GM18907 (cell line): ENCODE data around the gene SDHB.

Experiments
- ATAC-seq: cut with Tn5 transposase; IDR thresholded peaks from one replicate; pipeline ENCODE4 v1.9.1; 2021; ENCODE audit warnings: mild to moderate bottlenecking, moderate library complexity; ENCODE audit not compliant: unreplicated experiment

The SDHB gene

DNA sequence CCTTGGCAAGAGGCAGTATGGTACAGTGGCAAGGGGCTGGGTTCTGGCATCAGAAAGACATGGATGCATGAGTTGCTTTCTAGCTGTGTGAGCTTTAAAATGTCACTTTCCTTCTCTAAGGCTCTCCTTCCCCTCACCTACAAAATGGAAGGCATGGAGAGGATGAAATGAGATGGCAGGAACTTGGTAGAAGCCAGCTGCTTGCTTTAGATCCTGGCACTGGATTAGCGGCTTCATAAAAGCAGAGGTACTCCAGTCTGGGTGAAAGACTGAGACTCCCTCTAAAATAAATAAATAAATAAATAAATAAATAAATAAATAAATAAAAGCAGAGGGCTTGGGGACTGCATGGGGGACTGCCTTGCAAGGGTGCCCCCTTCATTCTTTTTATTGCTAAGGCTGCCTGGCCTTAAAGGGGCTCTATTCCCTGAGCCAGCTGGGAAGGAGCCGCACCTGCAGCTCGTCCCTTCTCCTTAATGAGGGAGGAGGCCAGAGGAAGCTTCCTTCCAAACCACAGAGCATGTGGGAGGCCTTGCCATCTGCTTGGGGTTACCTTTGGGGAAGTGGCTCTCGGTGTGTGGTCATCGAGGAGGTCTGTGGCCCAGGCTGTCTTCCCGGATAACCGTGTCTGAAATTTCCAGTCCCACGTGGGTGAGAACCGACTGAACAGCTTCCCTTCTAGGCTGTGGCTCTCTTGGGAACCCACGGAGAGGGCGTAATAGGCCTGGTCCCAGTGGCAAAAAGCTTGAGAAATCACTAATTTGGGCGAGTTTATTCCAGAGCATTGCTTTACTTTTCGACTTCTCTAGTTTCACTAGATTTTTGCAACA lies 40.1 kb downstream of the SDHB start:
- ATAC-seq: no peak

DNA sequence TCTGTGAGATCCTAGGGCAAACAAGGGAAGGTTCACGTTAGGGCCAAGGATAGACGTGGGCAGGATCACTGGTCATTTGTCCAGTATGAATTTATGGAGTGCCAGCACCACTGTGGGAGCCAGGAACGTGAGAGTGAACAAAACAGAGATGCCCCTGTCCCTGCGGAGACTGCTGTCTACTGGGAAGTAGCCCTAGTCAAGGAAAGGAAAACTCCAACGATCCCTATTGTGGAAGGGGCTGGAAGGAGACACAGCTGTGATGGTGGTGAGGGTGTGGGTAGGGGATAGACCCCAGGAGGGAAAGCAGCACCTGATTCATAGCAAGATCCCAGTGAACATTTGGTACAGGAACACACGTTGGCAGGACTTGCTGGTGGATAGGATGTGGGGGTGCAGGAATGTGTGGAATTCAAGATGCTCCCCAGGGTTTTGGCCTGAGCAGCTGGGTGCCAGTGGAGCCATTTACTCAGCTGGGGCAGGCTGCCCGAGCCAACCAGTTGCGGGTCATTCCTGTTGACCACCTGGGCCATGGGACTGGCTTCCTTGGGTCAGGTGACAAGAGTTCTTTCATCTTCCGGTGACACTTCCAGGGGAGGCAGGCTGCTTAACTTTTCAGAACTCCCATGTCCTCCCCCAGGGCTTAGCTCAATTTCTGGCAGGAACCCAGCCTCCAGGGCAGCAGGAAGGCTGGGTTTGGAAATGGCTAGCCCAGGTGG lies 40.9 kb downstream of the SDHB start:
- no peak for ATAC-seq

DNA sequence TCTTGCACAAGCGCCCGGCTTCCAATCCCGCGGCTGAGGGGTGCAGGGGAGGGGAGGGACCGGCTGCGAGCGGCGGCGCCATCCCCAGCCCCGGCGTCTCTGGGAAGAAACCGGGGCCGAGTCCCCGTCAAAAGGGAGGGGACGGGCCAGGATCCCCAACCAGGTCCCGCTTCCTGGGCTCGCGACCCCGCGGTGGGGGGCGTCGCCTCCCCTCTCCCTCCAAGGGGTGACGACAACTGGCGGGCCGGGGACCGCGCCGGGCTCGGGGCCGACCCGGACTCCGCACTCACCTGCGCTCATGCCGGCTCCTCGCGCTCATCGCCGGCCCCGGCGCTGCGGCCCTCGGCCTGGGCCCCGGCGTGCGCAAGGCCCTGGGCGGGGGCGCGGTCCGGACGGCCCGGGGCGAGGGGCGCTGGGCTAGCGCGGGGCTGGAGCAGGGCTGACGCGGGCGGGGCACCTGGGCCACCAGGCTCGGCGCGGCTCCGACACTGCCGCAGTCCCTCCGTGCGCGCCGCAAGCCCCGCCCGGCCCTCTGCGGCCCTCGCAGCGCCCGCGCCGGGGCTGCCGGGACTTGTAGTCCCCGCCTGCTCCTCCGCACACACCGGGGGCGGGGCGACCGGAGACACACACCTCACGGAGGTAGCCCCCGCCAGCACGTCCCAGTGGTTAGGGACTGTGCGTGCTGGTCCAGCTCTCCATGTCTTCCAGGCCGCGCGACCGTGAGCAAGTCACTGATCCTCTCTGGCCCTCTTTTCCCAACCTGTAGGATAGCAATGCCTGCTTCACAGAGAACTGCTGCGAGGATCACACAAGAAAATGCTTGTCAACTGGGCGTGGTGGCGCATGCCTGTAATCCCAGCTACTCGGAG lies 42.2 kb downstream of the SDHB start, which contains the start of gene ATP13A2:
ATP13A2 (minus strand) TSS at position 490 of the 869 bp plus-strand sequence; CDS start at position 300, 190 bp downstream.
- ATAC-seq: peak; percentile 82

DNA sequence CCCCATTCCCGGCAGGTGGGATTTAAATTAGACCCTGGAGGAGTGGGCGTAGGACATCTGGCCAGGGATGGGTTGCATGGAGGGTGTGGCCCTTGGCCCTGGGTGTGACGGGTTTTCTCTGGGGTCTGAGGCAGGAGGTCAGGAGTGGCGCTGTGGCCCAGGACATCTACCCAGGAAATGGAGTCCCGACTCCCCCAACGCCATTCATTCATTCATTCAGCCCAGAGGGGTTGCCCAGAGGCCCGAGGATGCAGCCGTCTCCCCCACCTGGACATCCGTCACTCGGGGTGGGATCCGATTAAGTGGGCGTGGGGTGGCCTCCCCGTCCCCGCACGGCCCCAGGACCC lies 42.8 kb downstream of the SDHB start:
- no peak for ATAC-seq

DNA sequence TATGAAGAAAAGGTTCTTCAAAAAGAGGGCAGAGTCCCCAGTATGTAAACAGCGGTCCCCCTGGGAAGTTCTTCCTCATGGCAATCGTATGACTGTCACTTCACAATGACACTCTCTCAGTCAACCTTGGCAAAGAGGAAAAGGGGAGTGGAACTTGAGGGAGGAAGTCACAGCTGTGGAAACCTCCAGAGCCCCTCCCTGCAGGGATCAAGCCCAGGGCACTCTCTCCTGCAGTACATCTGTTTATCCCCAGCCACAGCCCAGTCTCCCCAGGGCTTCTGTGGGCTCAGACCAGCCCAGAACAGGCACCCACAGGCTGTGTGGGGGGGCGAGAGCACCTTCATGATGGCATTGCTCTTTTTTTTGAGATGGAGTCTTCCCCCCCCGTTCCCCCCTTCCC lies 44.1 kb downstream of the SDHB start:
- ATAC-seq: no peak

DNA sequence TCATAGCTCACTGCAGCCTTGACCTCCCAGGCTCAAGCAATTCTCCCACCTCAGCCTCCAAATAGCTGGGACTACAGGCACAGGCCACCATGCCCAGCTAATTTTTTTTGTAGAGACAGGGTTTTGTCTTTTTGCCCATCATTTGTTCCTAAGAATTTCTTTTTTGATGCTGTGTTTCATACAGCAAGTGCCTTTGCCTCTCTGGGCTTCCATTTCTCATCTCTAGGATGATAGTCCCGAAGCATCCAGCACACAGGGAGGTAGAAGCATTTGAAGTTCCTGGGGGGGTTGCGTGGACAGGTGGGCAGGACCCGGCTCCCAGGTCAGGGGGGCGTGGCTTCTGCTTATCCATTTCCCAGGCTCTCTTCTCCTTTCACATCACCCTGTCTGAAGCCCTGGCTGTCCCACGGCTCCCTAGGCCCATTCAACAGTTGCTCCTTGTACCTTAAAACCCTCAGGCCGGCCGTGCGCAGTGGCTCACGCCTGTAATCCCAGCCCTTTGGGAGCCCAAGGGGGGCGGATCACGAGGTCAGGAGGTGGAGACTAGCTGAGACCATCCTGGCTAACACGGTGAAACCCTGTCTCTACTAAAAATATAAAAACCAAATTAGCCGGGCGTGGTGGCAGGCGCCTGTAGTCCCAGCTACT lies 45.5 kb downstream of the SDHB start:
- ATAC-seq: no peak

DNA sequence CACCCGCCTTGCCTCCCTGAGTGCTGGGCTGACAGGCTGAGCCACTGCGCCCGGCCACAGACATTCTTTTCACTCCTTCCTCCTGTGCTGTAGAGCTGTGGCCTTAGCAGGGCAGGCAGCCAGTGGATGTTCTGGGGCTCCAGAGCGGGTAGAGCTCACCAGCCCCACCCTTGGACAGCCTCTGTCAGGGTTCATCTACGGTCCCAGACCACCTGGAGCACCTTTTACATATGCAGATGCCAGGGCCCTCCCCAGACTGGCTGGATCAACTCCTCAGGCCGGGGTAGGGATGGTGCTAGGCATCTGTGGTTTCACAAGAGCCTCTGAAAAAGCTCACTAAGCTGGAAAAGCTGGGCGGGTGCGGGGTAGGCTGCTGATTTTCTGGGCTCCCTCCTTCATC lies 46.7 kb downstream of the SDHB start:
- ATAC-seq: no peak

DNA sequence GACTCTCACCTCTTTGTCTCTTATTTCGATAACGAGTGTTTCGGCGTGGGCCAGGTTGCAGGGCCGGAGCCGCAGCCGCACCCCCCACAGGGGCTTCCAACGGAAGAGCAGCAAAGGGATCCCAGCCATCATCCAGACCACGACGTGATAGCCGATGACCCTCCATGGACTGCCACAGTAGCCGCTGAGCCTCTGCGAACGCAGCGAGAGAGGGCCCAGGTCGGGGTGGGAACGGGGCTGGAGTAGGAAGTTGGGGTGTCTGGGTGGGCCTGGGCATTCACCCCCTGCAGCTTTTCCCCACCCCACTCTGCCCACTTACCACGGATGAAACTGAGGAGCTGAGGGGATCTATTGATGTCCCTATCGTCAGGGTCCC lies 48.5 kb downstream of the SDHB start:
- no peak for ATAC-seq

DNA sequence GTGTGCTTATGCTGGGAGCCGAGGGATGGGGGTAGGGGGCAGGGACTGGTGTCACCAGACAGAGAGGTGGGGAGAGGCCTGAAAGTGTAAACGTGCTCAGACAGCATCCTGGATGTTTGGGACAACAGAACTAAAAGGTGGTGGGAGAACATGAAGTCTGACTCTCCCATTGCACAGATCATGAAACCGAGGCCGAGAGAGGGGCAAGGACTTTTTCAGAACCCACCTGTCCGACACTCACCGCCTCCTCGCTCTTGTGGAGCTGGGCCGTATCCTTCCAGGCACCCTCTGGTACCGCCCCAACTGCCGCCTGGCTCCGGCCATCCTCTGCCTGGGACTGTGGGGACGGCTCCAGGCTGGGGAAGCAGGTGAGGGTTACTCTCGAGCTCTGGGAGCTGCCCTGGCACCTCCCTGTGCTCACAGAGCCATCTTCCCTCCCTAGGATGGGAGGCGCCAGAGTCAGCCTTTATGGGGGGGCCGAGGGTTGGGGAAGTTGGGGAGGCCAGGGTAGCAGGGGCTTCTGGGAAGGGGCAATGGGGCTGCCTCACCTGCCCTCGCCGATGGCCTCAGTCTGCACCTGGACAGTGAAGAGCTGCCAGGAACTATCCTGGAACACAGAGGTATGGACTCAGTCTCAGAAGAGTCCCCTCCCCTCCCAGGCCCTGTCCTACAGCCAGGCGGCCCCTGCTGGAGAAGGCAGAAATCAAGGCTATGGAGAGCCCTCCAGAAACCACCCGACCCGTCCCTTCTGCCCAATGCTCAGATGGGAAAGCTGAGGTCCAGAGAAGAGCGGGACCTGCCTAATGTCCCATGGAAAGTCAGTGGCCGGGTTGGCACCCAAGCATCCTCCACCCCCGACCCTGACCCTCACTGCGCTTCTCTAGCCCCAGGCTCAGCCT lies 49.1 kb downstream of the SDHB start:
- no peak for ATAC-seq

DNA sequence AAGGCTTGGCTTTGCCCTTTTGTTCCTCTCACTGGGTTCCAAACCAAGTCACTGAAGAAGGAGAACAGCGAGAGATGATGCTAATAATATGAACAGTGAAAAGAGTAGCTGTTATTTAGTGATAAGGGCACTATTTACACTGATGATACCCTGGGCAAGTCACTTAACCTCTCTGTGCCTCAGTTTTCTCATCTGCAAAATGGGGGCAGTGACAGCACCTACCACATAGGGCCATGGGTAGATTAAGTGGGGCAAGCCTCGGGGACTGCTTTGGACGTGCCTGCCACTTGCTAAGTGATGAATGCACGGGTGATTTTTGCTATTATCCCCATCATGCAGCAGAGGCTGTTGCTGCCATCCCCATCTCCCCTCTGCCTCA lies 51.3 kb downstream of the SDHB start:
- ATAC-seq: no peak

DNA sequence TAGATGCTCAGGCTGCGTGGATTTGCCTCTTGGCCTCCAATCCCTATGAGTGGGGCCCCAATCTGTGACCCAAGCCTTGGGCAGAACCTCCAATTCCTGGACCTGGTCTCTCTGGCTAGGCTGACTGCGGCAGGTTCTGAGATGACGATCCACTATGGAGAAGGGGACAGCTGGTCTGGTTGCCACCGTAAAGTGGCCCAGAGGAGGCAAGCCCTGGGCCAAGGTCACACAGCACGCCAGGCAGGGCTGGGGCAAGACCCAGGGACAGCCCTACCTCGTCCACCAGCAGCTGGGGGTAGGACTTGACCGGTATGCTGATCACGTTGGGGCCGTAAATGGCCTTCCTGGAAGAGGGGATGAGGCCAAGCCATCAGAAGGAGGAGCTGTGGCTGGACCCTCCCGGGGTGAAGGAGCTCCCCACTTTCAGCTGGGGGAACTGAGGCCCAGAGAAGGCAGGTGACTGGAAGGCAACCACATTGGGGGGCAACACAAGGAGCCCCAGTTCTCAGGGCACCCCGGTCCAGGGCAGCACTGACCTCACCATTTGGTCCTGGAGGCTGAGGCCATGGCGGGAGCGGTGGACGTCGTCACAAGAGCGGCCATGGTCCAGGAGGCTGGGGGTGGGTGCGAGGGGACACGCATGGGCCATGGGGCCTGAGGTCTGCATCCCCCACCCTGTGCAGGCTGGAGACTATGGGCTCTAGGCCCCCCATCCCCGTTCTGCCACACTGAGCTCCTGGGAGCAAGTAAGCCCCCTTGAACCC lies 51.9 kb downstream of the SDHB start:
- ATAC-seq: no peak

DNA sequence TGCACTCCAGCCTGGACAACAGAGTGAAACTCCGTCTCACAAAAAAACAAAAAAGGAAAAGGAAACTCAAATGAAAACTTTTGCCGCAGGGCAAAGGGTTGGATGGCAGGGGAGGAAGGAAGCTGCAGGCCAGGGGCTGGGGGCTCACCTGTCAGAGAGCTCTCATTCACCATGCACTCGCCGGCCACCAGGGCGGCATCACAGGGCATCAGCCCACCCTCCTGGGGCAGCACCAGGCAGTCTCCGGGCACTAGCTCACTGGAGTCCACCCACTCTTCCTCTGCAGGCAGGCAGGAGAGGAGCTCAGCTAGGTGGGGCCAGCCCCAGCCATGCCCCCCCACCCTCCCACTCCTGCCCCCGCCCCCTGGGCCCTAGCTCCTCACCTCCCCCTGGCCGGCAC lies 54.0 kb downstream of the SDHB start:
- no peak for ATAC-seq

DNA sequence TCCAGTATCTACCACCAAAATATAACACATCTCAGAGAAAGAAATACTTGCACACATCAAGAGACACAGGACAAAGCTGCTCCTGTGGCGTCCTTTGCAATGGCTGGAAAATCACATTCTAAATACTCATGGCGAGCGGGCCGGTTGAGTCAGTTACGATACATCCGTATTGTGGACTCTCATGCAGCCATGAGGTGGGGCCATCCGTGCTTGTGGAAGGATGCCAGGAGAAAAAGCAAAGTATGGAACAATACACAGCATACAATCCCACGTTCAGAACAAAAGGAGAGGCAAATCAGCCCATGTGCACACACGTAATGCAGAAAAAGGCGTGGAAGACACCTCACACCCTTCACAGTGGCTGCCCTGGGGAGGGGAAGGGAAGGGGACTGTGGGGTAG lies 55.2 kb downstream of the SDHB start:
- ATAC-seq: no peak

DNA sequence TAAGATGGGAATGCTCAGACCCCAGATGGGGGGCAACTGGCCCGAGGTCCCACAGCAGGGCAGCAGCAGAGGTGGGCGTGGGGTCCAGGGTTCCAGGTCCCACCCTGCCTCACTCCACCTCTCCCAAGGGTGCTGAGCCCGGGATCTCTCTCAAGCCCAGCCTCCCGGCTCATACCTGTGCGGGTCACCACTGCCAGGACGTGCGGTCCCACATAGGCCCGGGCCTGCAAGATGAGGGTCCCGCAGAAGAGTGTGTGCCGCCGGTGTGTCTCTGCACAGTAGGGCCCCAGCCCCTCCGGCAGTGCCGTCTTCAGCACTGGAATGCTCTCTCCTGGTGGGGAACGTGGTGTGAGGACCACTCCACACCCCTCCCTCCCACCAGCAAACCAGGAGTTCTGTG lies 57.0 kb downstream of the SDHB start:
- ATAC-seq: no peak

DNA sequence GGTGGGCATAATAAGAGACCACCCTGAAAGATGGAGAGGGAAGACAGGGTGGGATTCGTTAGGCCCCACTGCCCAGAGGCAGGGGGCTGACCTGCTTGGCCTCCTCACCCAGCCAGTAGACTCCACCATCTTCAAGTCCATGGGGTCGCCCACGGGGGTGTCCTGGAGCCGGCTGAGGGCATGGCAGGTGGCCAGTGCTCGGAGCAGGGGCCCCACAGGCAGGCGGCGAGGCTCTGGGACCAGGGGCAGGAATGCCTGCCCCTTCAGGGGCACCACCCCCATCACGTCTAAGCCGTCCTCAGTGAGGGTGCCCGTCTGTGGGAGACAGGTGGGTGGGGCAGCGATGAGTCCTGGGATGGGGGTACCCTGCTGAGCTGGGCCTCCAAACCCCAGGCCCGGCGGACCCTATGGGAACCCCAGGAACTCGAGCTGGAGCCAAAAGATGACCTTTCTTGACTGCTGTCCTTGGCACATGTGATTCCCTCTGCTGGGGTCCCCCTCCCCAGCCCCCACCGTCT lies 60.3 kb downstream of the SDHB start:
- no peak for ATAC-seq

DNA sequence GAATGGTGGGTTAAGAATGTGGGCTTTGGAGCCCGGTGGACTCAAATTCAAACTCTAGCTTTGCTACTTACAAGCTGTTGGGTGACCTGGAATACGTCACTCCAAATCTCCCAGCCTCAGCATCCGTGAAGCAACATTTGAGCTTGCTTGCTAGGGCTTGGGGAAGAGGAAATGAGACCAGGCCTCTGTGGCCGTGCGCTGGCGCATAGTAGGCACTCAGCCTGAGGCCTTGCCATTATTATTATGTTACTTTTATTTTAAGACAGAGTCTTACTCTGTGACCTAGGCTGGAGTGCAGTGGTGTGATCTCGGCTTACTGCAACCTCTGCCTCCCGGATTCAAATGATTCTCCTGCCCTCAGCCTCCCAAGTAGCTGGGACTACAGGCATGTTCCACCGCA lies 61.2 kb downstream of the SDHB start:
- no peak for ATAC-seq

DNA sequence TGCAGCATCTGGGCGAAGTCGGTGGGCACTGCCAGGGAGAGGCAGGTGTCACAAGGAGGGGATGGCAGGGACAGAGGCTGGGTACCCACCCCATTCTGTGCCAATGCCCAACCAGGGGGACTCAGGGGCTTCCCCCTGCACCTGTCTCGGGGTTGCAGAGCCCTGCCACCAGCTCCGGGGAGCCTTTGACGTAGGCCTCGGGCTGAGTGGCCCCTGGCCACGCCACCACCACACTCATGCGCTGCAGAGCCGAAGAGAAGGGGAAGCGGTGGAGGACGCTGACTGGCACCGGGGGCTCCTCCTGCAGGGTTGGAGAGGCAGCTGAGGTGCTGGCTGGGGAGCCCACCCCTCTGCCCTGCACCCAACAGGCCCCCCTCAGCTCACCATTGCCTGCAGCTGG lies 61.7 kb downstream of the SDHB start:
- ATAC-seq: no peak

DNA sequence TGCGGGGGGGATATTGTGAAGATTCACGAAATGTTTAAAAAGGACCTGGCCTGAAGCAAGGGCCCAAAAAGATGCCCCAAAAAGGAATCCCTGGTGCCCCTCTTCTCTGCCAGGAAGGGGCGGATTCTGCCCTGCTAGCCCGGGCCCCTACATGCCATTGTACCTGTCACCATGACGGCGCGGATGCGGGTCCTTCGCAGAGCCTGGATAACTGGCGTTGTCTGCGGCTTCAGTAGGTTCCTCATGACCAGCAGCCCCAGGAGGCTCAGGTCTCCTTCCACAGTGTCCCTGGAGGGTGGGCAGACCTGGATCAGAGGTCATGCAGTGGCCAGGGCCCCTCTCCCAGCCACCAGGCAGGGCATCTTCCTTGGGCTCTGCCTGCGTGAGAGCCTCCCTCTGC lies 62.3 kb downstream of the SDHB start:
- no peak for ATAC-seq
